A673 (cell line): ENCODE results near the gene SSH2. TPM values are rescaled to one million over a fixed set of nuclear protein-coding genes. Genes with fewer than 3 reads are reported as not detected.
"Not testable (repeated sequence)": the region's sequence is repeated elsewhere in the genome, so short reads cannot be mapped to it uniquely, and the experiment has no call there.

ENCODE experiments used
- BruUV-seq: library from RNA; stranded (reverse); fragments of 400-500 nt; replicated peaks from 2 replicates; lab custom pipeline; 2021; lab: Mats Ljungman, UMichigan
- CTCF ChIA-PET: fragments of 300-600 bp; sonication (Branson Sonifier 250); formaldehyde crosslinking; loops from one replicate; lab custom pipeline; 2022; ENCODE audit warnings: antibody characterized with exemption; lab: Charles Lee
- POLR2A ChIA-PET: fragments of 300-600 bp; sonication (Branson Sonifier 250); formaldehyde crosslinking; loops from one replicate; lab custom pipeline; 2022; ENCODE audit warnings: antibody characterized with exemption; ENCODE audit not compliant: low non-redundant PET; lab: Charles Lee
- DNase-seq: peaks from one replicate; pipeline ENCODE4 v3.0.0-alpha.2; 2015; ENCODE audit warnings: low spot score
- H3K27ac ChIP-seq: fragments of 200-600 bp; sonication (generic); 2 replicates; pipeline ENCODE4 v1.5.1; 2016; ENCODE audit warnings: mixed run types, low read depth, mild to moderate bottlenecking, mixed read lengths, antibody characterized with exemption, low read length; ENCODE audit not compliant: poor library complexity, severe bottlenecking
- H3K27me3 ChIP-seq: fragments of 200-600 bp; sonication (generic); replicated peaks from 2 replicates; pipeline ENCODE4 v1.6.1; 2017; ENCODE audit warnings: mixed run types, low read depth, mild to moderate bottlenecking, mixed read lengths, antibody characterized with exemption, low read length; ENCODE audit not compliant: insufficient read depth, poor library complexity
- H3K36me3 ChIP-seq: fragments of 200-600 bp; sonication (generic); 2 replicates; pipeline ENCODE4 v1.6.1; 2016; ENCODE audit warnings: mixed run types, mild to moderate bottlenecking, mixed read lengths, antibody characterized with exemption, low read length; ENCODE audit not compliant: insufficient read depth, poor library complexity, severe bottlenecking
- H3K4me1 ChIP-seq: fragments of 200-600 bp; sonication (generic); 2 replicates; pipeline ENCODE4 v1.6.1; 2017; ENCODE audit warnings: mixed run types, mild to moderate bottlenecking, mixed read lengths, antibody characterized with exemption, low read length; ENCODE audit not compliant: insufficient read depth, poor library complexity, severe bottlenecking
- H3K4me3 ChIP-seq: fragments of 200-600 bp; sonication (generic); 2 replicates; pipeline ENCODE4 v1.5.1; 2016; ENCODE audit warnings: low read depth, mixed run types, mild to moderate bottlenecking, mixed read lengths, low read length; ENCODE audit not compliant: poor library complexity, severe bottlenecking
- H3K9me3 ChIP-seq: fragments of 200-600 bp; sonication (generic); 2 replicates; pipeline ENCODE4 v1.6.1; 2016; ENCODE audit warnings: mixed run types, low read depth, mild to moderate bottlenecking, mixed read lengths, antibody characterized with exemption, low read length; ENCODE audit not compliant: poor library complexity, severe bottlenecking
- CTCF ChIP-seq: fragments of 300-800, 200-600 bp; sonication (generic); conservative IDR thresholded peaks from 2 replicates; pipeline ENCODE4 v1.5.1; 2017; ENCODE audit warnings: low read depth, mild to moderate bottlenecking, antibody characterized with exemption, low read length, moderate library complexity, mixed read lengths
- EZH2 ChIP-seq: fragments of 200-600 bp; sonication (generic); IDR thresholded peaks from 2 replicates; pipeline ENCODE4 v1.6.1; 2017; ENCODE audit warnings: borderline replicate concordance, low read depth, mild to moderate bottlenecking, mixed read lengths, antibody characterized with exemption, low read length; ENCODE audit not compliant: poor library complexity, severe bottlenecking
- intact Hi-C: fragments of 100-400 bp; cut with micrococcal nuclease; formaldehyde crosslinking; loops from one replicate; pipeline ENCODE4 v1.10.0; 2022; ENCODE audit not compliant: unreplicated experiment
- total RNA-seq: library from RNA; stranded (reverse); gene quantifications from 2 replicates; pipeline ENCODE4 v1.2.3, GENCODE V29; 2021

Gene SSH2
- total RNA-seq, 1 experiment from 2014 or later, result 75.5 TPM

- ChIA-PET CTCF (no interaction called here), POLR2A (no interaction called here)
- Histone ChIP-seq H3K4me1 (peaks cover 58% of the 10 kb centered on the region), H3K27me3 (no peaks in the 10 kb centered on the region), H3K4me3 (no peak overlapping the region), H3K27ac (no peak overlapping the region), H3K36me3 (no peaks in the 10 kb centered on the region), H3K9me3 (no peaks in the 10 kb centered on the region)
- intact Hi-C loops, result no loop called here
- BruUV-seq, result no TSS peak
- TF ChIP-seq CTCF, result no peak
- no peak for TF ChIP-seq EZH2
- no peak for DNase-seq
Observed at GRCh38 chr17:29782917-29783316, 147.1 kb downstream of the SSH2 start.

- not testable (repeated sequence) for H3K36me3 ChIP-seq, DNase-seq, H3K4me3 ChIP-seq, H3K9me3 ChIP-seq, BruUV-seq, H3K27me3 ChIP-seq
- ChIA-PET POLR2A (interaction anchor here (0.7 kb wide), 1 partner anchor 162 kb away, joined by 24 read pairs; no protein-coding TSS in a partner anchor), CTCF (interaction anchor here (0.6 to 1.8 kb wide), 12 partner anchors 47 to 313 kb away, joined by 3 to 49 read pairs (median 6); partner anchors contain the start of gene SSH2)
- intact Hi-C loops, result loop anchor here (1.0 to 2.0 kb wide), 3 partner anchors 15 to 140 kb away; no protein-coding TSS in a partner anchor
- Histone ChIP-seq H3K27ac (peak overlapping the region; percentile 91), H3K4me1 (peaks cover 49% of the 10 kb centered on the region)
Observed at GRCh38 chr17:29779812-29780190, 150.2 kb downstream of the SSH2 start.

DNA sequence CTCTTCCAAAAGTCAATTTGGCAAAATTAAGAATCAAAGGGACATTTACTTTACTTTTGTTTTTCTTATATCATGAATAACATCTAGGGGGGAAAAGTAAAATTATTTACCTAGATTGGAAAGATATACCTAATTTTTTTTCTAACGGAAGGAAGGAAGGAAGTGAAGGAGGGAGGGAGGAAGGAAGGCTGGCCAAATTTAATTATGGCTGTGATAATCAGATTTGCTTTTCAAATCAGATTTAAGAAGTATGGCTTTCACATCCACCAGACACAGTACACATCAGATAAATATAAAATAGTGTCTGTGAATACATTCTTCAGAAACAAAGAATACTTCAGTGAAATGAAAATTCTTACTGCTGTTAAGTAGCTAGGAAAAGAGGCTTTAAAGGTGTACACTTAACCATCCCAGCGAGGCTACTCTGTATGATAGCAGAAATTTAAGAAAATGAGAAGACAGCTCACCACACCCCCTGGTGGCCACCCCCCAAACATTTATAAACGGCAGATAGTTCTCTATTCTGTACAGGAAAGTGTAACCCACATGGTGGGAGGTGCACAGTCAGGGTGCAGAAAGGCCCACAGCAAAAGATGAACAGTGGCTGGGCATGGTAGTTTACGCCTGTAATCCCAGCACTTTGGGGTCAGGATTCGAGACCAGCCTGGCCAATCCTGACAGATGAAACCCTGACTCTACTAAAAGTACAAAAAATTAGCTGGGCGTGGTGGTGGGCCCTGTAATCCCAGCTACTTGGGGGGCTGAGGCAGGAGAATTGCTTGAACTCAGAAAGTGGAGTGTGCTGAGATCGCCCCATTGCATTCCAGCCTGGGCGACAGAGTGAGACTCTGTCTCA, 150.8 kb downstream of the SSH2 start:
- DNase-seq, result peak; percentile 97
- no TSS peak for BruUV-seq
- ChIA-PET POLR2A (interaction anchor here (0.6 to 0.7 kb wide), 3 partner anchors 52 to 161 kb away, joined by 4 to 24 read pairs (median 18); no protein-coding TSS in a partner anchor), CTCF (interaction anchor here (0.6 to 1.8 kb wide), 14 partner anchors 18 to 314 kb away, joined by 3 to 49 read pairs (median 6); partner anchors contain the start of gene SSH2)
- TF ChIP-seq EZH2 (no peak), CTCF (peak; percentile 87)
- no peaks in the 10 kb centered on the region for H3K27me3 ChIP-seq
- no peaks in the 10 kb centered on the region for H3K9me3 ChIP-seq
- intact Hi-C loops, result loop anchor here (1.0 to 2.0 kb wide), 3 partner anchors 14 to 139 kb away; no protein-coding TSS in a partner anchor
- no peaks in the 10 kb centered on the region for H3K36me3 ChIP-seq
- peaks cover 47% of the 10 kb centered on the region for H3K4me1 ChIP-seq
- no peak overlapping the region for H3K4me3 ChIP-seq
- H3K27ac ChIP-seq, result peak overlapping the region; percentile 91
